ENCODE results near the gene VOPP1. TPM values are rescaled to one million over a fixed set of nuclear protein-coding genes. Genes with fewer than 3 reads are reported as not detected.

The VOPP1 gene
- total and polyA plus RNA-seq, 9 of the 15 experiments (the other 6 are each of a cell fraction or from before 2014, with no cell fraction given) = 8.2 to 45.8 (median 31.2) TPM

- ChIA-PET CTCF (ENCODE audit: low intra/inter-chr PET ratio) (no interaction called here), POLR2A (no interaction called here)
- intact Hi-C loops (cut with micrococcal nuclease) = no loop called here
- H4K20me1 ChIP-seq (replicated peaks; ENCODE audit: control insufficient read depth, insufficient read depth, low read length) = peaks cover 1% of the 10 kb centered on the region; the same call in 1 of the 2 replicates
- H3K36me3 ChIP-seq (ENCODE audit: control insufficient read depth, insufficient read depth, low read length) = peaks cover 14% of the 10 kb centered on the region; the same call in 1 of the 3 replicates
- no peaks in the 10 kb centered on the region for H3K9me1 ChIP-seq (ENCODE audit: control insufficient read depth, insufficient read depth, low read length)
- H3K4me1 ChIP-seq (replicated peaks in 1 of 2; ENCODE audit: control insufficient read depth in 2 of 2, insufficient read depth in 2 of 2, low read length in 2 of 2) = 0 out of 5 replicates have a peak, but pooled peaks cover 0 to 5% of the 10 kb centered on the region in 2 experiments
- DNase-seq (ENCODE audit: extremely low read depth in 1 of 4, low spot score in 3 of 4) (no peak), ATAC-seq (no peak), FAIRE-seq (no peak)
- H3K27me3 ChIP-seq (ENCODE audit: control insufficient read depth in 2 of 2, insufficient read depth in 2 of 2, low read length in 2 of 2) = no peaks in the 10 kb centered on the region
- no peak overlapping the region for H3K9ac ChIP-seq (ENCODE audit: insufficient read depth in 1 of 2, low read depth in 2 of 2, low read length in 2 of 2)
- no peaks in the 10 kb centered on the region for H3K79me2 ChIP-seq (ENCODE audit: control insufficient read depth, insufficient read depth, low read length)
- no peak overlapping the region for H3K4me3 ChIP-seq
- no peak overlapping the region for H3K4me2 ChIP-seq (ENCODE audit: insufficient read depth, low read length)
- H3K27ac ChIP-seq (ENCODE audit: extremely low read depth, low read depth, low read length) = no peak overlapping the region
- no peak overlapping the region for H2AFZ ChIP-seq (ENCODE audit: low read depth, low read length)
- in situ Hi-C loops (cut with MboI) = no loop called here
- no peaks in the 10 kb centered on the region for H3K9me3 ChIP-seq (replicated peaks; ENCODE audit: control insufficient read depth, insufficient read depth, low read depth, low read length)
- 75% methylated on average over 5 of the region's 5 CpGs for WGBS (ENCODE audit: insufficient coverage, low coverage, missing lambda C conversion rate)
- no TSS peak for BruUV-seq (replicated peaks)
- TF ChIP-seq ZNF324 (CRISPR knock-in tag; IDR thresholded peaks at IDR 0.05) = no peak
- TF ChIP-seq, protein P1, sequence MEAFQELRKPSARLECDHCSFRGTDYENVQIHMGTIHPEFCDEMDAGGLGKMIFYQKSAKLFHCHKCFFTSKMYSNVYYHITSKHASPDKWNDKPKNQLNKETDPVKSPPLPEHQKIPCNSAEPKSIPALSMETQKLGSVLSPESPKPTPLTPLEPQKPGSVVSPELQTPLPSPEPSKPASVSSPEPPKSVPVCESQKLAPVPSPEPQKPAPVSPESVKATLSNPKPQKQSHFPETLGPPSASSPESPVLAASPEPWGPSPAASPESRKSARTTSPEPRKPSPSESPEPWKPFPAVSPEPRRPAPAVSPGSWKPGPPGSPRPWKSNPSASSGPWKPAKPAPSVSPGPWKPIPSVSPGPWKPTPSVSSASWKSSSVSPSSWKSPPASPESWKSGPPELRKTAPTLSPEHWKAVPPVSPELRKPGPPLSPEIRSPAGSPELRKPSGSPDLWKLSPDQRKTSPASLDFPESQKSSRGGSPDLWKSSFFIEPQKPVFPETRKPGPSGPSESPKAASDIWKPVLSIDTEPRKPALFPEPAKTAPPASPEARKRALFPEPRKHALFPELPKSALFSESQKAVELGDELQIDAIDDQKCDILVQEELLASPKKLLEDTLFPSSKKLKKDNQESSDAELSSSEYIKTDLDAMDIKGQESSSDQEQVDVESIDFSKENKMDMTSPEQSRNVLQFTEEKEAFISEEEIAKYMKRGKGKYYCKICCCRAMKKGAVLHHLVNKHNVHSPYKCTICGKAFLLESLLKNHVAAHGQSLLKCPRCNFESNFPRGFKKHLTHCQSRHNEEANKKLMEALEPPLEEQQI (IDR thresholded peaks at IDR 0.05) = no peak
- no peak for TF ChIP-seq PRDM10 (IDR thresholded peaks at IDR 0.05; ENCODE audit: partially characterized antibody)
- TF ChIP-seq, protein P2, sequence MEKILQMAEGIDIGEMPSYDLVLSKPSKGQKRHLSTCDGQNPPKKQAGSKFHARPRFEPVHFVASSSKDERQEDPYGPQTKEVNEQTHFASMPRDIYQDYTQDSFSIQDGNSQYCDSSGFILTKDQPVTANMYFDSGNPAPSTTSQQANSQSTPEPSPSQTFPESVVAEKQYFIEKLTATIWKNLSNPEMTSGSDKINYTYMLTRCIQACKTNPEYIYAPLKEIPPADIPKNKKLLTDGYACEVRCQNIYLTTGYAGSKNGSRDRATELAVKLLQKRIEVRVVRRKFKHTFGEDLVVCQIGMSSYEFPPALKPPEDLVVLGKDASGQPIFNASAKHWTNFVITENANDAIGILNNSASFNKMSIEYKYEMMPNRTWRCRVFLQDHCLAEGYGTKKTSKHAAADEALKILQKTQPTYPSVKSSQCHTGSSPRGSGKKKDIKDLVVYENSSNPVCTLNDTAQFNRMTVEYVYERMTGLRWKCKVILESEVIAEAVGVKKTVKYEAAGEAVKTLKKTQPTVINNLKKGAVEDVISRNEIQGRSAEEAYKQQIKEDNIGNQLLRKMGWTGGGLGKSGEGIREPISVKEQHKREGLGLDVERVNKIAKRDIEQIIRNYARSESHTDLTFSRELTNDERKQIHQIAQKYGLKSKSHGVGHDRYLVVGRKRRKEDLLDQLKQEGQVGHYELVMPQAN (IDR thresholded peaks at IDR 0.05; ENCODE audit: borderline replicate concordance) = no peak
- TF ChIP-seq, protein P3, sequence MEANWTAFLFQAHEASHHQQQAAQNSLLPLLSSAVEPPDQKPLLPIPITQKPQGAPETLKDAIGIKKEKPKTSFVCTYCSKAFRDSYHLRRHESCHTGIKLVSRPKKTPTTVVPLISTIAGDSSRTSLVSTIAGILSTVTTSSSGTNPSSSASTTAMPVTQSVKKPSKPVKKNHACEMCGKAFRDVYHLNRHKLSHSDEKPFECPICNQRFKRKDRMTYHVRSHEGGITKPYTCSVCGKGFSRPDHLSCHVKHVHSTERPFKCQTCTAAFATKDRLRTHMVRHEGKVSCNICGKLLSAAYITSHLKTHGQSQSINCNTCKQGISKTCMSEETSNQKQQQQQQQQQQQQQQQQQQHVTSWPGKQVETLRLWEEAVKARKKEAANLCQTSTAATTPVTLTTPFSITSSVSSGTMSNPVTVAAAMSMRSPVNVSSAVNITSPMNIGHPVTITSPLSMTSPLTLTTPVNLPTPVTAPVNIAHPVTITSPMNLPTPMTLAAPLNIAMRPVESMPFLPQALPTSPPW (CRISPR knock-in tag; IDR thresholded peaks at IDR 0.05) = no peak
- TF ChIP-seq ZNF277 (CRISPR knock-in tag; IDR thresholded peaks at IDR 0.05; ENCODE audit: borderline replicate concordance) = no peak
- TF ChIP-seq MEIS2 (IDR thresholded peaks at IDR 0.05; ENCODE audit: partially characterized antibody) = no peak
- no peak for TF ChIP-seq CBX8 (IDR thresholded peaks at IDR 0.05; ENCODE audit: borderline replicate concordance, extremely low read depth, low read depth, low read length, poor library complexity, severe bottlenecking)
- TF ChIP-seq ARID2 (IDR thresholded peaks at IDR 0.05) = no peak
- no peak for TF ChIP-seq U2AF1 (optimal IDR thresholded peaks at IDR 0.05; ENCODE audit: low read depth, low read length)
Observed at GRCh38 chr7:55494951-55495350, 77.4 kb downstream of the VOPP1 start.
